GM18870 (cell line): ENCODE measurements around the gene EYS.

ENCODE experiments used
- ATAC-seq: cut with Tn5 transposase; IDR thresholded peaks from one replicate; pipeline ENCODE4 v1.9.1; 2021; ENCODE audit warnings: moderate library complexity; ENCODE audit not compliant: unreplicated experiment

EYS gene

DNA sequence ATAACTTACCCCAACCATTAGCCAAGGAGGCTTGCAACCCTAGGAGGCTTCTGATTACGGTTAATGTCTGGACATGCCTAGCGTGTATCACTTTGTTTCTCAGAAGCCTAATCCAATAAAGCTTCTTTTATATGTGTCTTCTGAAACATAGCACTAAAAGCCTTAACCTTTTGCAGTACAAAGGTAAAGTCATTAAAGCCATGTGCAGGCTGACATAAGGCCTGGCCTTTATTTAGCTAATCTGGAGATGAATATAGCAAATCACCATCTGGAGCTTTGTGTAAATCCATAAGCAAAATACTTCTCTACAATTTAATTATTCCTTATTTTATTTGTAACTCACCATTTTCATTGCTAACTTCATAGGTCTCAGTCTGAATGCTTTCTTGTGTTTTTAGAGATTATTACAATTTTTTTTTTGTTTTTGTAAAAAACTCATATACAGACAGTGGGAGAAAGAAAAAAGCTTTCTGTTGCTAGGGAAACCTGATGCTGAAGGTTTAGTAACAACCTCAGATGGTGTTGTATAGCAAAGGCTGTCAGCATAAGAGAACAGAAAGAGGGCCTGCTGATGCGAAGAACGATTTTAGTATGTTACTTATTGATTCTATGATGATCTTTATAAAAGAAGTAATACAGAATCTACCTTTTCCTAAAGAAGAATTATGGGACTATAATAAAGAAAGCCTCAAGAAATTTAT, at the start of gene EYS:
TSS of gene EYS (minus strand) at position 101 of the 701 bp plus-strand sequence. CDS start 211,816 bp downstream, outside the sequence.
- no peak for ATAC-seq

DNA sequence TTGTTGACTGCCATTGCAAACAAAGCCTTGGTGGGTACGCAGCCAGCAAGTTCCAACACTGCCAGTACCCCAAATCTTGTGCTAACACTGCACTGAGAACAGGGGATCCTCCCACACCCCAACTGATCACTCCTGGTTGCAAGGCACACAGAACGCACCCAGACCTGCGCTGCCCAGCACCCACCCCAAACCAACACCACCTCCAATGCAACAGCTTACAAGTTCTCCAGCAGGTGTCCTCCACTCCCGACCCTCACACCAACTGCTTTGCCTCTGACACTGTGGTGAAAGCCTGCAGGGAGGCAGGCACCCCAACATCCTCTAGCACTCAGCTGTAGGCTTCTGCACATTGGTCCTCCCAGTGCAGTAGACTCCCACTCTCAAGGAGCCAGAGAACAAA, 39.3 kb upstream of the EYS start:
- ATAC-seq: no peak

DNA sequence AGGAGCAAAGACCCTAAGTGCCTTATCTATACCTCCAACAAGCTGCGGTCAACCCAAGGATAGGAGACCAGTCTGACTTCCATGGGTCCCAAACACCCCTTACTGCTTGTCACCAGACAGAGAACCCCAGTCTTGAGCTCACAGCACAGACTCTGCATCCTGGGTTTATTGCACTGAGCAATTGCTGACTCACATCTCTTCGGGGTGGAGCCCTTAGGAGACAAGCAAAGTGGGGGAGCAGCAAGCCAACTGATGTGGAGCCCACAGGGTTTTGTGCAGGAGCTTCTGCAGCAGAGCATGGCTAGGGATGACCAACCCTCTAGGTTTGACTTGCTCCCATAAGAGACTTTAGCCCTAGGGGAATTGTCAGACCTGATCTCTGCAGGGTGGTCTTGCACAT, 38.6 kb upstream of the EYS start:
- no peak for ATAC-seq

DNA sequence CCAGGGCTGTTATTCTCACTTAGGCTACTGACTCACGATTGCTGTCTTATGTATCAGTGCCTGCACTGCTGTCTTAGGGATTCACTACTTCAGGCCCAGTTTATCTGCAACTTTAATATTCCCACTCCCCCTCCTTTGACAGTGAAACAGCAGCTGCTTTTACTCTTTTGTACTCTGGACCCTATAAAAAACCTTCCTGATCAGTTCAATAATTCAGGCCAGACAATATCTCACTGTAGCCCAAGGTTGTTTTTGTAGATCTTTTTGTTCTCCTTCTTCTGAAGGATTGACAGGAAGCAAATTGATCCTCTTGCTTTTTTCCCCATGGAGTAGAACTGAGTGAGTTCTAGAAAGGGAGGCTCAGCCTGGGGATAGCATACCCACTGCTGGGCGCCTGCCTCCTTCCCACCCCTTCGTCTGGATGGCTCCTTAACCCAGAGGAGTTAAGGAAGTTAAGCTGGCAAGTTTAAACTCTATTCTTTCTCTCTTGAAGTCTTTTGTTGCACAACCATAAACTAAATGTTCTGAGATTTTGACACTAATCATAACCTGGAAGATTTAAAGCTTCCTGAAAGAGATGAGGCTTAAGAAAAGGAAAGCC, 22.0 kb upstream of the EYS start:
- no peak for ATAC-seq

DNA sequence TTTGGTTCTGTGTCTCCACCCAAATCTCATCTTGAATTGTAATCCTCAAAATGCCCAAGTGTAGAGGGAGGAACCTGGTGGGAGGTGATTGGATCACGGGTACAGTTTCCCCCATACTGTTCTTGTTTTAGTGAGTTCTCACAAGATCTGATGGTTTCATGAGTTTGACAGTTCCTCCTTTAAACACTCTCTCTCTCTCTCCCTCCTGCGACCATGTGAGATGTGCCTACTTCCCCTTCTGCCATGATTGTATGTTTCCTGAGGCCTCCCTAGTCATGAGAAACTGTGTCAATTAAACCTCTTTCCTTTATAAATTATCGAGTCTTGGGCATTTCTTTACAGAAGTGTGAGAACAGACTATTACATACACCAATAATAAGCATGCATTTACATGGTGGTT, 12.1 kb upstream of the EYS start:
- no peak for ATAC-seq

DNA sequence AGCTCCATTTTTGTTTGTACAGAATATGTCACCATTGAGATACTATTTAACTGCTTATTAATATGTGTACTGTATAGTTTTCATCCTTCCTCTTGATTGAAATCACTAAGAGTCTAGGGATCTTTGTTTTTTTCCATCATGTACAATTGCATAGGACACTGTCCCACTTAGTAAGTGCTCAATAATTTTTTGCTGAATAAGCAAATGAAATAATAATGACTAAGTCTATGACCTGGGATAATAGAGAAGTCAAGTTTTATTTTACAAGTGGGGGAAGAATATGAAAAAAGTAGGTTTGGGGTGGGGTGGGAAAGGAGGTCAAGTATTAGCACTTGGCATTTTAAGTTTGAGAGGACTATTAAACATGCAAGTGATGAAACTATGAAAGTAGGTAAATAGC, 4.5 kb upstream of the EYS start:
- ATAC-seq: no peak

DNA sequence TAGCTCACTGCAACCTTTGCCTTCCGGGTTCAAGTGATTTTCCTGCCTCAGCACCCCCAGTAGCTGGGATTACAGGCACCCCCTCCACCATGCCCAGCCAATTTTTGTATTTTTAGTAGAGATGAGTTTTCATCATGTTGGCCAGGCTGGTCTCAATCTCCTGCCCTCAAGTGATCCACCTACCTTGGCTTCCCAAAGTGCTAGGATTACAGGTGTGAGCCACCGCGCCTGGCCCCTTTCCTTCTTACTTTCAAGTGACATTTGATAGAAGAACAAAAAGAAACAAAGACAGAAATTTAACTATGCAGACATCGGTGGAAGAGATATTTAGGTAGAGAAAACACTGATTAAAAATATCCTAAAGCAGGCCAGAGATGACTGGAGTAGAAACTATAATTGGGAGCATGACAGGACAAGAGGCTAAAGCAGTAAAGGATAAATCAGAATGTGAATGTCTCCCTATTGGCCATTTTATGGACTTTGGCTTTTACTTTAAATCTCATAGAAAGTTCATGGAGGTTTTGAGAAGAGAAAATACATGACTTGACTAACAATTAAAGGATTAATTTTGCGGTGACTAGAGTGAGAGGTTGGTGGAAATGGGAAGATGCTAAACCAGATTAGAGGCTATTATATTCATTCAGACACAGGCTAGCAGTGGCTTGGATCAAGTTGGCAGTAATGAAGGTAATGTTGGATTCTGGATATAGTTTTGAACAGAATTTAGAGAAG, 2.2 kb upstream of the EYS start:
- no peak for ATAC-seq

DNA sequence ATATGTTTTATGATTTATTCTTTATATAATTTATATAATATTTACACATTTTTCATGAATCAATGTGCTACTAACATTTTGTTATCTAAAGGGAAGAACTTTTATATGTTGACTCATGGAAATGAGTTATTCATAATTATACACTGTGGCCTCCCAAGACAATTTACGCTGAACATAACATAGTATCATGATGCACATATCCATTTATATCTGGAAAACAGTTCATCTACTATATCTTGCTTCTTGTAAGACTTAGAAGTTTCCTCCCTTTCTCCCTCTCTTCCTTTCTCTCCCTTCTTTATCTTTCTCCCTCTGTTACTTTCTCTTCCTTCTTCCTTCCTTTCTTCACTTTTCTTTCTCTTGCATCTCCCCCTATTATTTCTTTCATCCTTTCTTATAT, 1.1 kb upstream of the EYS start:
- ATAC-seq: no peak

DNA sequence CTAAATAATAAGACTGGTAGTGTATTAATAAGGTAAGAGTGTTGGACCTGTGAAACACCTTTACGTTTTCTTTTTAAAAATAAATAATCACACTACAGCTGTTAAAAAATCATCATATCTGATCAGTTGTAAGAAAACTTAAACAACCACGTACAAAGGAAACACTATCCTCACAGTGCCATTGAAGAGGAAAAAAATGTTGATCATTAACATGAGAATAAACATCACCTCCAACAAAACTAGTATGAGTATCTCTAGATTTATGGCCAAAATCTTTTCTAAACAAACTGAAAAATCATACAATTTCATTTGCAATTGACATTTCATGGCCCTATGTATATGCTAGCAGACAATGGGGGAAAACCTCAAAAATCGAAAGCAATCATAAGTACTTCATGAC, 590 bp downstream of the EYS start:
- no peak for ATAC-seq

DNA sequence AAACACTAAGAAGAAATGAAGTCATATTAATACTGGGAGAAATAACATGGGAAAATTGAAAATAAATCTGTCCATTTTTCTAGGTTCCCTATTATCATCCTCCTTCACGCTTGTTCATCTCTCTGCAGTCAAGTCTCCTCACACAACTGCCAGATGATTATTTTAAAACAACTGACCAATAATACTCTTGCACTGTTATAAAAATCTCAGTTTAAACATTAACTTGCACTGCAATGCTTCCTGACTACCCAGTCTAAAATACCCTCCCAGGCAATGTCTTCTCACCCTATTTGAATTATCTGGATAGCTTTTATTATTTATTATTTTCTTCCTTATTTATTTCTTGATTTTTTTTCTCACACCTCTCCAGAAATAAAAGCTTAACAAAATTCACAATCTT, 5.7 kb downstream of the EYS start:
- no peak for ATAC-seq

DNA sequence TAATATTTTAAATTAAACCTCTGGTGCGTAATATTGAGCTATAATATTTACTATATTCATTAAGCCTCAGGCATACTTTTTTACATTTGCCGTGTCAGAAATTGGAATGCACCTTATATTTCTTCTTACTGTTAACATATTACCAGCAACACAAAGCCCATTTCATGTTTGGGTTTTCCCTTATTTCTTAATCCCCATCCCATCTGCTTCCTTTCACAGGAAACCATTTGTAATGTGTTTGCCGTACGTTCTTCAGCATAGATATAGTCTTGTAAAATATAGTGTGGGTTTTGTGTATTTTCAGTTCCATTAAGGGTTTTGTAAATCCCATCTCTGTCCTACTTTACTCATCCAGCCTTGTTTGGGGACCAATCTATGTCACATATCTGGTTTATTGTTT, 6.5 kb downstream of the EYS start:
- no peak for ATAC-seq

DNA sequence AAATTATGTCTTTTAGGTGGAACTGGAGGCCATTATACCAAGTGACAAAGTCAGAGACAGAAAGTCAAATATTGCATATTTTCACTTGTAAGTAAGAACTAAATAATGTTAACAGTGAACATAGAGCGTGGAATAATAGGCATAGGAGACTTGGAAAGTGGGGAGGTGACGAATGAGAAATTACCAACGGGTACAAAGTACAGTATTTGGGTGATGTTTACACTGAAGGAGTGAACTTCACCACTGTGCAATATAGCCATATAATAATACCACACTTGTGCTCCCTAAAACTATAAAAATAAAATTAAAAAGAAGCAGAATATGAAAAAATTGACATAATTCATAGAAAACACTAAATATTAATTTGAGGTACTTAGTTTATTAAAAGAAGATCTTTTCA, 14.9 kb downstream of the EYS start:
- no peak for ATAC-seq

DNA sequence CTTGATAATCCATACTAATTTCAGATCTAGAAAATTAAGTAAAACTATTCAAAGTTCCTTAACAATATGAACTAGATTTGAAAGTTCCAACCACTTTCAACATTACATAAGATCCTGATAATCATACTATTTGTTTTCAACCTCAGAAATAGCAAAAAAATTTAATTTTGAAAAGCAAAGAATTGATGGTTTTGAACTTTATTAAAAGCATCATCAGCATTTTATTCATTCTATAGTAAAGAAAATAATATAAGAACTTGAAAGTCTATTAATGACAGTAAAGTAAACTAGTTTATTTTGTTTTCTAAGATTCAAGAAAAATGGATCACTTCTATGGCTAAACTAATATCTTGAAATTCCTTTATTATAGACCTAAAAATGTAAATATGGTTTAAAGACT, 26.8 kb downstream of the EYS start:
- no peak for ATAC-seq

DNA sequence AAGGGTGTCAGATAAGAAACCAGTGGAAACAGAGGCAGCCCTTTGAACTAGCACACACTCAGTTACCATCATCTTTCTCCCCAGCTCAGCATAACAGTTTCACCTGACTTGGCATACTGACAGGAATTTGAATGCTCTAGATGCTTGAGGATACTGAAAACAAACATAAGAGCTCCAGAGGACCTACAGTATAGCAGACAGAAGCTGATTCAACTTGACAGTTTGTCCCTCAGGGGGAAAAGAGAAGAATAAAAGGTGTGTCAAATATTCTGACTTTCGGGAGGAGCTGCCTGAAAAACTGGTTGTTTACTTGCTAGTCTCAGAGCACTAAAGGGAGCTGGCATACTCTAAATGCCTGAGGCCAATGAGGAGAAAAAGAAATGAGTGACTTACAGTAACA, 35.1 kb downstream of the EYS start:
- ATAC-seq: no peak

DNA sequence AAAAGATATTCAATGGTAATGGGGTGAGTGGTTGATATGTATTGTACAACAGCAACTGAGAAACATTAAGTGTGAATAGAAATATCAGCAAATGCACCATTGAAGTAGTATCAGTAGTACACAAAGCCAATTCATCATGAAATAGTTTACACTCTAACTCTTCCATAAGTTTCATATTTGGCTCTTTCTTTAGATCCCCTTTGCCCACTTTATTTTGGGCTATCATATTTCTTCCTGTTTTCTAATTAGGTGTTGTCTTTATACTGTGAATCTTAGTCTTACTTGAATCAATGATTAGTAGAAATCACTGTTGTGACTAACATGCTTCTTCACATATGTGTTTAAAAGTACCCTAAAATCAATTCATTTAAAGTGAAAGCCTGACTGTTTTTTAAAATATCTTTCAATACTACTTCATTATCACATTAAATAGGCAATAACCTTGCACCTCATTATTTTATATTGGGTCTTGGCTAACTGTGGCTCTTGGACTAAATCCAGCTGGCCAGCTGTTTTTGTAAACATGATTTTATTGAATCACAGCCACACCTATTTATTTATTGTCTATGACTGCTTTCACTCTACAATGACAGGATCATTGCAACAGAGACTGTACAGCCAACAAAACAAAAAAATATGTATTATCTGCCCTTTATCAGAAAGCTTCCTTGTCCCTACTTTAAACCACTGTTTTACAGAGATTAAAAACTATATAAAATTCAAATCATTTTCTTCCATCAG, 38.9 kb downstream of the EYS start:
- no peak for ATAC-seq

DNA sequence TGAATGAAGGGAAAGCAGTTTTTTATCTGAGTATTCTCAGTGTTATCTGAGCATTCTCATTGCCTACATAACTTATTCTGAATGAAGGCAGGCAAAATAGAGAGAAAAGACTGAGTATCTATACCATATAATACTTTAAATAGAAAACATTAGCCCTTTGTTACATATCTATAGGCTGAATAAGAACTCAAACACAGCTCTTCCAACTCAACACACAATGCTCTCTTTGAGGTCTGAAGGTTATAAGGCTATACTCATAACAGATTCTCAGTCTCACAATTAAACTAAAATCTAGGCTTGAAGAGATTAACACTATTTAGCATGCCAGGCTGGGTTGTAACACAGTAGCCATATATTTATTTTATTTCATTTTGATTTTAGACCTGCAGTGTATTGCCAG, 56.9 kb downstream of the EYS start:
- no peak for ATAC-seq

DNA sequence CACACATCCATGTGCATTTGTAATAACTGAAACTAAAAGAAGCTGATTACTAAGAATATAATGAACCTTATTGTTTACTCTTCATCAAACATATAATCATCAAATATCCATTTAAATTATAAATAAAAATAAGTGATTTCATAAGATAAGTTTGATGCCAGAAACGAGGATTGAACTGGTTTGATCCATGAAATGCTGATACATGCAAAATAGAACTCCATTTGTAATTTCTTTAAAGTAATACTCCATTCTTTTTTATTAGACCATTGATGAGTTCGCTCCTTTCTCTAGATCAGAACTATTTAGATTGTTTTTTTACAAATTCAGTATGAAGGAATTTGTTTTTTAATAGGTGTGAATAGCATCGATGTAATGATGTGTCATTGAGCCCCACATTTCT, 57.6 kb downstream of the EYS start:
- no peak for ATAC-seq

DNA sequence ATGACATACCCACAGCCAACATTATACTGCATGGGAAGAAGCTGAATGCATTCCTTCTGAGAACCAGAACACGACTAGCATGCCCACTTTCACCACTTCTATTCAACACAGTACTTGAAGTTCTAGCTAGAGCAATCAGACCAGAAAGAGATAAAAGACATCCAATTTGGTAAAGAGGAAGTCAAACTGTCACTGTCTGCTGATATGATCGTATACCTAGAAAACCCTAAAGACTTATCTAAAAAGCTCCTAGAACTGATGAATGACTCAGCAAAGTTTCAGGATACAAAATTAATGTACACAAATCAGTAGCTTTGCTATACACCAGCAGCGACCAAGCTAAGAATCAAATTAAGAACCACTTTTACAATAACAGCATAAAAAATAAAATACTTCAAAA, 60.5 kb downstream of the EYS start:
- no peak for ATAC-seq

DNA sequence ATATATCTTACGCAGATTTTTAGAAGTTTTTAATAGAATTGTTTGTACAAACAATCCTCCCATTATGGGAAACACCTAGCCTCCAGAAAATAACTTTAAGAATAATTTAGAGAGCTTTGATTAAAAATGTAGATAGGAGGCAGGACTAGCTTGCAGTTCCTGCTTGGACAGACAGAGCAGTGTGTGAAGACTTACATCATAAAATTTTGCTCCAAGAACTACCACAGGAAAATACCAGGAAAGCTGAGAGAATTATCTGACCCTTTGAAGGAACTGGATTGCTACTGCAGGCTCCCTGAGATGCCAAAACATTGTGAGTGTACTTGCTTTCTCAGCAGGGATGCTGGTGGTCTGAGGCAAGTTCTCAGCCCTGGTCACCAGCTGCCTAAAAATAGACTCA, 64.2 kb downstream of the EYS start:
- no peak for ATAC-seq

DNA sequence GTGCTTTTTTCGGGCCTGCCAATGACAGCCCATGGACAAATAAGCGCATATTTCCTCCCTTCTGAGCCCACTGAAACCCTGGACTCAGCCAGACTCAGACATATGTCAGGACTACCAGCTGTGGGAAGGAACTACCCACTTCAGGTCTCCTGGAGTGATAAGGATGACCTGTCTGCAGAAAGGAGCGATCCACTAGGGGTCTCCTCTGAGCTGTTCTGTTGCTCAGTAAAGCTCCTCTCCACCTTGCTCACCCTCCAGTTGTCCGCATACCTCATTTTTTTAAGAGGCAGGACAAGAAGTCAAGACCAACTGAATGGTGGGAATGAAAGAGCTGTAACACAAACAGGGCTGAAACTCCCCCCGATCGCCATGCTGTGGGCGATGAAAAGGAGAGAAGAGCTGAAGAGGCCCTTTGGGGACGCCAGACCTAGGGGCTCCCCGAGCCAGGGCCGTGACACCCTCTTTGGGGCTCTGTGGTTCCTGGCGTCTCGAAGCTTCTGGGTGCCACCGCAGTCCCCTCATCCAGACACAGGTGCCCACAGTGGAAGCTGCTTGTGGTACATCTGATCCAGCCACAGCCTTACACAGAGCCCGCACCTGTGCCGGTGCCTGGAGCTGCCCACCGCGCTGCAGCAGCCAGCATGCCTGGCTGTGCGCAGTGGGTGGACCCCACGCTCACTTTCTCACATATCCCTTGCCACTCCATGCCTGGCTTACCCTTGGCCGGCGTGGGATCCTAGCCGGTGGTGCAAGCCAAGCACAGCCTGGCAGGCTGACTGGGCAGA, 68.8 kb downstream of the EYS start:
- ATAC-seq: no peak
